ENCODE measurements around the gene LTBP3.

Gene LTBP3

GRCh38 chr11:65492637-65493366 is 65.4 kb downstream of the LTBP3 start:
- no peak for DNase-seq

GRCh38 chr11:65492387-65492636 is 65.8 kb downstream of the LTBP3 start:
- DNase-seq: no peak

GRCh38 chr11:65491614-65492386 is 66.4 kb downstream of the LTBP3 start:
- peak; percentile 76 for DNase-seq

- DNase-seq: no peak
Observed at GRCh38 chr11:65491163-65491465, 67.0 kb downstream of the LTBP3 start.

- DNase-seq: no peak
Observed at GRCh38 chr11:65489706-65490320, 68.3 kb downstream of the LTBP3 start.

- no peak for DNase-seq
Observed at GRCh38 chr11:65489035-65489705, 69.0 kb downstream of the LTBP3 start.
